Activated CD4-positive, alpha-beta memory T cell treated with anti-CD3 and anti-CD28 coated beads for 36 hours (primary cell): ENCODE results near the gene VIPR2. TPM values are rescaled to one million over a fixed set of nuclear protein-coding genes. Genes with fewer than 3 reads are reported as not detected.

Source experiments
- CTCF ChIA-PET: fragments of 350-600 bp; sonication (Branson Sonifier 250); formaldehyde crosslinking; loops from one replicate; lab custom pipeline; 2021; ENCODE audit warnings: antibody characterized with exemption, inconsistent platforms; lab: Charles Lee
- POLR2A ChIA-PET: fragments of 350-600 bp; sonication (Branson Sonifier 250); formaldehyde crosslinking; loops from one replicate; lab custom pipeline; 2021; ENCODE audit warnings: antibody characterized with exemption; lab: Charles Lee
- DNase-seq: peaks from one replicate; pipeline ENCODE4 v3.0.0-alpha.2; 2020
- H3K27ac Mint-ChIP-seq: one replicate; pipeline ENCODE4 v1.8.0; 2021; ENCODE audit warnings: mixed read lengths
- H3K27me3 Mint-ChIP-seq: one replicate; pipeline ENCODE4 v1.8.0; 2021; ENCODE audit warnings: mixed read lengths
- H3K36me3 Mint-ChIP-seq: one replicate; pipeline ENCODE4 v1.8.0; 2021; ENCODE audit warnings: mixed read lengths
- H3K4me1 Mint-ChIP-seq: one replicate; pipeline ENCODE4 v1.8.0; 2021; ENCODE audit warnings: low read depth, mixed read lengths
- H3K4me3 Mint-ChIP-seq: one replicate; pipeline ENCODE4 v1.8.0; 2021; ENCODE audit warnings: mild to moderate bottlenecking, mixed read lengths
- H3K9me3 Mint-ChIP-seq: one replicate; pipeline ENCODE4 v1.8.0; 2021; ENCODE audit warnings: mixed read lengths
- intact Hi-C: fragments of 100-400 bp; cut with micrococcal nuclease; formaldehyde crosslinking; loops from one replicate; pipeline ENCODE4 v1.15.1; 2023
- total RNA-seq, 2 experiments: library from RNA; stranded (reverse); gene quantifications; one replicate each; pipeline ENCODE4 v1.2.3, GENCODE V29; 2021

Gene VIPR2
- total RNA-seq, 2 experiments from 2014 or later, result 0.55 to 0.56 TPM

DNA sequence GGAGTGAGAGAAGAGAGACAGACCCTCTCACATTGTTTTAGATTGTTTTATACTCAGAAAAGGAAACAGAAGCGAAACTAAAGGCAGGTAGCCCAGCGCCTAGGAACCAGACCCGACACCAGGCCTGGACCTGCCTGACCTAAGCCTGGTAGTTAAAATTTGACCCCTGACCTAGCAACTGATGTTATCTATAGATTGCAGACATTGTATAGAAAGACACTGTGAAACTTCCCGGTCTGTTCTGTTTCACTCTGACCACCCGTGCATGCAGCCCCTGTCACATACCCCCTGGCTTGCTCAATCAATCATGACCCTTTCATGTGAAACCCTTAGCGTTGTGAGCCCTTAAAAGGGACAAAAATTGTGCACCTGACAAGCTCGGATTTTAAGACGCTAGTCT, 31.6 kb downstream of the VIPR2 start:
- Mint-ChIP-seq H3K36me3 (no peaks in the 10 kb centered on the region), H3K4me3 (no peak overlapping the region), H3K27me3 (peaks cover 13% of the 10 kb centered on the region), H3K9me3 (no peaks in the 10 kb centered on the region), H3K4me1 (peaks cover 4% of the 10 kb centered on the region), H3K27ac (no peak overlapping the region)
- no peak for DNase-seq
- CTCF ChIA-PET, result no interaction called here
- intact Hi-C loops, result no loop called here
- POLR2A ChIA-PET, result no interaction called here

DNA sequence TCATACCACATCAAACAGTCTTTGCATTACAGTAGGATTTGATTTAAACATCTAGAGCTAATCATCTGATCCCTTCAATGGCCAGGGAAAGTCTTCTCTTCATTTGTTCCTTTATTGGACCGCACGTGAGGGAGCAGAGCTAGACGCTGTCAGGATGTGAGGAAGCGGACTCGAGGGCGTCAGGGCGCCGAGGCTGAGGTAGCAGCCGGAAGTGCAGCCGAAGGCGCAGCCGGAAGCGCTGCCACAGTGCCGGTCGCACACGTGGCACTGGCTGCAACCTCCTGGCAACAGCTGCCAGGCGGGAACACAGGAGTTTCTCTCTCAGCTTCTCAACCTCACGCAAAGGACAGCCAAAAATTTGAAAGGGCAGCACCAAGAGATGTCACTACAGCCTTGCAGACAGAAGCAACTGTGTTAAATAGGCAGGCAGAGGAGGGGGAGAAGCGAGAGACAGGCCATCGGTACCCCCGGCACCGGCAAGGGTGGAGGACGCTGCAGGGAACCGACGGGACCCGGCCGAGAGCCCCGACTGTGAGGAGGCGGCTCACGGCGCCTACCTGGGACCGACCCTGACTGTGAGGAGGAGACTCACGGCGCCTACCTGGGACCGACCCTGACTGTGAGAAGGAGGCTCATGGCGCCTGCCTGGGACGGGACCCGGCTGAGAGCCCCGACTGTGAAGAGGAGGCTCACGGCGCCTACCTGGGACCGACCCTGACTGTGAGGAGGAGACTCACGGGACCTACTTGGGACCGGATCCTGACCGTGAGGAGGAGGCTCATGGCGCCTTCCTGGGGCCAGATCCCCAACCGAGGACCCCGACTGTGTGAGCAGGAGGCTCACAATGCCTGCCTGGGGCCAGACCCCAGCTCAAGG, 32.3 kb downstream of the VIPR2 start:
- Mint-ChIP-seq H3K27ac (no peak overlapping the region), H3K36me3 (no peaks in the 10 kb centered on the region), H3K9me3 (no peaks in the 10 kb centered on the region), H3K4me1 (peaks cover 4% of the 10 kb centered on the region), H3K27me3 (peaks cover 11% of the 10 kb centered on the region), H3K4me3 (no peak overlapping the region)
- POLR2A ChIA-PET, result no interaction called here
- intact Hi-C loops, result no loop called here
- DNase-seq, result peak; percentile 17
- CTCF ChIA-PET, result no interaction called here

DNA sequence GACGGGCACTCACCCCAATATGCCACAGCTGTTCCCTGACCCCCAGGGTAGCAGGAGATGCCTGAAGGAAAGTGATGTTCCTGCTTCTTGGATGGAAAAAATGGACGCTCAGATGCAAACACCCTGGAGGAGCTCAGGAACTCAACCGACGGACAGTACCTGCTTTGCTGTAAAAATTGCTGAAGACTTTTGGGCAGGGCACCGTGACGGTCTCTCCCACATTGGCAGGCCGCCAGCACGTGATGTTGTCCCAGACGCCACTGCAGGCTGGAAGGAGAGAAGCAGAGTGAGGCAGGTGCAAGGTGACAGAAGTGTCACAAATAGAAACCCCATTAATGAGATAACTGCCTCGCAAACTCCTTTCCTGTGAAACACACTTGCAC, 35.0 kb downstream of the VIPR2 start:
- Mint-ChIP-seq H3K4me3 (no peak overlapping the region), H3K27ac (no peak overlapping the region), H3K36me3 (no peaks in the 10 kb centered on the region), H3K27me3 (peaks cover 14% of the 10 kb centered on the region), H3K9me3 (no peaks in the 10 kb centered on the region), H3K4me1 (peaks cover 4% of the 10 kb centered on the region)
- no peak for DNase-seq
- ChIA-PET POLR2A (no interaction called here), CTCF (no interaction called here)
- intact Hi-C loops, result no loop called here

DNA sequence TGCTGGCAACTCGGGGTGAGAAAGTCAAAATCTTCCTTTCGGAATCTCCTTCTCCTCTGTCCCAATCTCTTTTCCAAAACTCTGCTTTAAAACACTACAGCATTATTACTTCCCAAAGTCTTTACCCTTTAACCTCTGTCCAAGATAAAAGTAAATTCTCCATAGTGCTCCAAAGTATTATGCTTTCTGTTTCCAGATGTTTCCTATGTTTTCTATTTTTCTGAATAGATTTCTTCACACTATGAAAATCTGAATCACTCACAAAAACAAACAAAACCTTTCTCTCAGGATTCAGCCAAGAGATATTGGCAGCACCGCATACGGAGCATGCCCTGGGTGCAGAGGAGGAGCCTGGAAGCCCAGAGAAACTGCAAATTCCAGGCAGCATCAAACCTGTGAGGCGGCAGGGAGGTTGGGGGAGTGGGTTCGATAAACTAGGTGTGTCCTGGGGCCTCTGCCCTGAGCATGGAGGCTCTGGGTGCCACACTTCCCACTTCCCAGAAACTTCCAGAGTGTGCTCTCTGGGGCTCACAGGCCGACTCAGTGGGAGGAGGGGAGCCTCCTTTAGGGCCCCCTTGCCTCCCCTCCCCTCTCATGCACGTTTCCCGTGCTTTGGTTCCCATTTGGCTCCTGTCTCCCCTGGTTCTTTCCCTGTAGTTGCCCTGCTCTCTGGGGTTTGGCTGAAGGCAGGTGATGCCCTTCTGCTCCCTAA, 35.6 kb downstream of the VIPR2 start:
- Mint-ChIP-seq H3K36me3 (no peaks in the 10 kb centered on the region), H3K27me3 (peaks cover 12% of the 10 kb centered on the region), H3K4me1 (peaks cover 4% of the 10 kb centered on the region), H3K27ac (no peak overlapping the region), H3K9me3 (no peaks in the 10 kb centered on the region), H3K4me3 (no peak overlapping the region)
- DNase-seq, result no peak
- ChIA-PET CTCF (no interaction called here), POLR2A (no interaction called here)
- intact Hi-C loops, result no loop called here

DNA sequence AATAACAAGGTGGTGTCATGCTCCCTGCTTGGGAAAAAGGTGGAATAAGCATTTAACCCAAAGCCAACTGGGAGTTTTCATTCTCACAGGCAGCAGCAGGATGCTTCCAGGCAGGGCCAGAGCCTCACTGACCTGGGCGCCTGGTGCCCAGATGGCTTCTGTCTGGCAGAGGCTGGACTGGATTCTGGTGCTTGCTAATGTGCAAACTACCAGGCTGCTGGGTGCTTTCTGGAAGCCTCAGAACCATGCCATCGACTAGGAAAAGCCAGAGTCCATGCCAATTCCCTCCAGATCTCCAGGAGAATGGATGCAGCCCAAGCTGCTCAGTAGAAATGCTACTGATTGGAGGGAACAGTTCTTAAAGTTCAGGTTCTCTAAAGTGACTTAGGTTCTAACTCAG, 36.2 kb downstream of the VIPR2 start:
- Mint-ChIP-seq H3K27me3 (peaks cover 10% of the 10 kb centered on the region), H3K4me3 (no peak overlapping the region), H3K27ac (no peak overlapping the region), H3K36me3 (no peaks in the 10 kb centered on the region), H3K4me1 (peaks cover 4% of the 10 kb centered on the region), H3K9me3 (no peaks in the 10 kb centered on the region)
- CTCF ChIA-PET, result no interaction called here
- DNase-seq, result no peak
- POLR2A ChIA-PET, result no interaction called here
- intact Hi-C loops, result no loop called here

DNA sequence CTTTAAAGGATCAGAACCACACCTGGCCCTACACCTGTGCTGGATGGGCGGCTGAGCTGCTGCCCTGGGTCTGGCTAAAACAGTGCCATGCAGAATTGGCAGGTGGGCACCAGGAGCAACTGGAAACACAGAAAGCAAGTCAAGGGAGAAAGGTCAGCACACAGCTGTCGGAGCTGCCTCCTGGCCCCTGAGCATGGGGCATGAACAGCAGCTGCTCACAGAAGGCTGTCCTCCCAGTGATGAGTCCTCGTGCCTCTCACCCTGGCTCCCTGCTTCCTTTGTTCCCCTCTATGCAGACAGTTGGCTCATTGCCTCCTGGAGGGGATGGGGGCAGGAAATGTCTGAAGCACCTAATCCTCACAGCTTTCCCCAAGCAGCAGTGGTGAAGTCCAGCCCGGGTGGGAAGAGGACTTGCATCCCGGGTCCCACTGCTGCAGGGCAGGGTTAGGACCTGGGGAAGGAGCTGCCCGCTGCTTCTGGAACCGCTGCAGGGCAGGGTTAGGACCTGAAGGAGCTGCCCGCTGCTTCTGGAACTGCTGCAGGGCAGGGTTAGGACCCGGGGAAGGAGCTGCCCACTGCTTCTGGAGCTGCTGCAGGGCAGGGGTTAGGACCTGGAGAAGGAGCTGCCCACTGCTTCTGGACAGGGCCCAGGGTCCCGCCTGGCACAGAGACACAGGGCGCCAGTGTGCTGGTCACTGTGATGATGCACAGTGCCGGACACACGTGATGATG, 37.3 kb downstream of the VIPR2 start:
- ChIA-PET CTCF (no interaction called here), POLR2A (no interaction called here)
- intact Hi-C loops, result no loop called here
- Mint-ChIP-seq H3K36me3 (no peaks in the 10 kb centered on the region), H3K4me1 (peaks cover 4% of the 10 kb centered on the region), H3K9me3 (no peaks in the 10 kb centered on the region), H3K4me3 (no peak overlapping the region), H3K27me3 (peaks cover 9% of the 10 kb centered on the region), H3K27ac (no peak overlapping the region)
- DNase-seq, result no peak

DNA sequence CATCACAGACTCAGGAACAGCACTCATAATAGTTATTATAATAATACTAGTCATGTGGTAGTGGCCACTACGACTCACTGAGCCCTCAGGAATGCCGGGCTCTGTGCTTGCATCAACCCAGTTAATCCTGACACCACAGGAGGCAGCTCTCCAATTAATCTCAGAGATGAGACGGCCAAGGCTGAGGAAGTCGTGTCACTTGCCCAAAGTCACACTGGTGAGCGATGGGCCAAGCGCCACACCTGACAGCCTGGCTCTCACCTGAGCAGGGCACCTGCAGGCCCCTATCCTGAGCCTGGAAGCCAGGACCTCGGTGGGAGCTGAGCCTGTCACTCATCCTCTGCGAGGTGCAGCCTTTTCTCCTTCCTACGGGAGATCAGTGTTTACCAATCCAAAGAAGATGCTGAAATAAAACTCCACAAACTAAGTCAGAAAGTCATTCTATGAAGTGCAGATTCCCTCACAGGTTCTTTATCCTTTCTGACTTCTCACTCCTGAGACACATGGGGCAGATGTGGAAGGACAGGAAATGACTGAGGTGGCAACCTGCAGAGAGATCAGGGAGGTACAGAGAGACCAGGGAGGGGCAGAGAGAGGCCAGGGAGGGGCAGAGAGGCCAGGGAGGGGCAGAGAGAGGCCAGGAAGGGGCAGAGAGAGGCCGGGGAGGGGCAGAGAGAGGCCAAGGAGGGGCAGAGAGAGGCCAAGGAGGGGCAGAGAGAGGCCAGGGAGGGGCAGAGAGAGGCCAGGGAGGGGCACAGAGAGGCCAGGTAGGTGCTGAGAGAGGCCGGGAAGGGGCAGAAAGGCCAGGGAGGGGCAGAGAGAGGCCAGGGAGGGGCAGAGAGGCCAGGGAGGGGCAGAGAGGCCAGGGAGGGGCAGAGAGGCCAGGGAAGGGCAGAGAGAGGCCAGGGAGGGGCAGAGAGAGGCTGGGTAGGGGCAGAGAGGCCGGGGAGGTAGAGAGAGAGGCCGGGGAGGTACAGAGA, 38.5 kb downstream of the VIPR2 start:
- no peak overlapping the region for H3K4me3 Mint-ChIP-seq
- CTCF ChIA-PET, result no interaction called here
- POLR2A ChIA-PET, result no interaction called here
- H3K36me3 Mint-ChIP-seq, result no peaks in the 10 kb centered on the region
- intact Hi-C loops, result no loop called here
- H3K27ac Mint-ChIP-seq, result no peak overlapping the region
- no peaks in the 10 kb centered on the region for H3K4me1 Mint-ChIP-seq
- H3K9me3 Mint-ChIP-seq, result peaks cover 5% of the 10 kb centered on the region
- H3K27me3 Mint-ChIP-seq, result peaks cover 6% of the 10 kb centered on the region
- DNase-seq, result no peak

DNA sequence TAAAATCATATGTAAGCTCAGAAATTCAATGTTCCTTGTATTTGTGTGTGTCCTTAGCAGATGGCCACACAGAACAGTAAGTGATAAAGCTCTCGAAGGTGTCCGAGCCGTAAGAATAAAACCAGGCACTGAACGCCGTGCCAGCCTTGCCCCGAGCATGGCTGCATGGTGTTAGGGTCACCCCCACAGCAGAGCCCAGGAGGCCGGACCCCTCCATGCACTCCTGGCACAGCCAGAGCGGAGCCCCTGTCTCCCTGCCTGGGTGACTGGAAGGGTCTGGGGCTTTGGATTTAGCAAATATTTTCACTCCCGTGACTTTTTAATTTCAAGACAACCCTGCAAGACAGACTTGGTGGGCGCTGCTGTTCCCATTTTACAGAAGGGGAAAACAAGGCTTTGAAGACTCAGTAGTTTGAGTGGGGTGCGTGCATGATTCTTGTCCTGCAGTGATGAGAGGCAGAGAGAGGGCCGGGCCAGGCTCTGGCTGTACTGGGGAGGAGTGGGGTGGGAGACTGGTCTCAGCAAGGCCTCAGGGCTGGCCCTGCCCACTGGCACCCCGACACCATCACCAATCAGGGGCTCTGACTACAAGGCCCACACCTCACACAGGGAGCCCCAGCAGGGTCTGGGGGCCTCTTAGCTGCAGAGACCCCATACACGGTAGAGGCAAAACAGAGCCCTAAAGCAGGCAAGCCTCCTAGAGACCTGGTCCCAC, 39.4 kb downstream of the VIPR2 start:
- Mint-ChIP-seq H3K4me3 (no peak overlapping the region), H3K27me3 (peaks cover 5% of the 10 kb centered on the region), H3K27ac (no peak overlapping the region), H3K9me3 (peaks cover 5% of the 10 kb centered on the region), H3K4me1 (no peaks in the 10 kb centered on the region), H3K36me3 (no peaks in the 10 kb centered on the region)
- ChIA-PET POLR2A (no interaction called here), CTCF (no interaction called here)
- no peak for DNase-seq
- intact Hi-C loops, result no loop called here

DNA sequence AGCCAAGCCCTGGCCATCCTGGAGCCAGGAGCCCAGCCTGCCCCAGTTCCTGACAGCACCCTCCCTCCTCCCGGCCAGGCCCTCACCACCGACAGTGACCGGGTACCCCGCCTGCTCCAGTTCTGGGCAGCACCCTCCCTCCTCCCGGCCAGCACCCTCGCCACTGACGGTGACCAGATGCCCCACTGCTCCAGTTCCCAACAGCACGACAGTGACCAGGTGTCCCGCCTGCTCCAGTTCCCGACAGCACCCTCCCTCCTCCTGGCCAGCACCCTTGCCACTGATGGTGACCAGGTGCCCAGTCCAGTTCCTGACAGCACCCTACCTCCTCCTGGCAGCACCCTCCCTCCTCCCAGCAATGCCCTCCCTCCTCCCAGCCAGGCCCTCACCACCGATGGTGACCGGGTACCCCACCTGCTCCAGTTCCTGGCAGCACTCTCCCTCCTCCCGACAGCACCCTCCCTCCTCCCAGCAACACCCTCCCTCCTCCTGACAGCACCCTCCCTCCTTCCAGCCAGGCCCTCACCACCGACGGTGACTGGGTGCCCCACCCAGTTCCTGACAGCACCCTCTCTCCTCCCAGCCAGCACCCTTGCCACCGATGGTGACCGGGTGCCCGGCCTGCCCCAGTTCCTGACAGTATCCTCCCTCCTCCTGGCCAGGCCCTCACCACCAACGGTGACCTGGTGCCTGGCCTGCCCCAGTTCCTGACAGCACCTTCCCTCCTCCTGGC, 40.3 kb downstream of the VIPR2 start:
- H3K9me3 Mint-ChIP-seq, result peaks cover 5% of the 10 kb centered on the region
- POLR2A ChIA-PET, result no interaction called here
- H3K27ac Mint-ChIP-seq, result no peak overlapping the region
- no peaks in the 10 kb centered on the region for H3K36me3 Mint-ChIP-seq
- no peak overlapping the region for H3K4me3 Mint-ChIP-seq
- H3K4me1 Mint-ChIP-seq, result no peaks in the 10 kb centered on the region
- peaks cover 5% of the 10 kb centered on the region for H3K27me3 Mint-ChIP-seq
- DNase-seq, result no peak
- intact Hi-C loops, result no loop called here
- CTCF ChIA-PET, result no interaction called here

DNA sequence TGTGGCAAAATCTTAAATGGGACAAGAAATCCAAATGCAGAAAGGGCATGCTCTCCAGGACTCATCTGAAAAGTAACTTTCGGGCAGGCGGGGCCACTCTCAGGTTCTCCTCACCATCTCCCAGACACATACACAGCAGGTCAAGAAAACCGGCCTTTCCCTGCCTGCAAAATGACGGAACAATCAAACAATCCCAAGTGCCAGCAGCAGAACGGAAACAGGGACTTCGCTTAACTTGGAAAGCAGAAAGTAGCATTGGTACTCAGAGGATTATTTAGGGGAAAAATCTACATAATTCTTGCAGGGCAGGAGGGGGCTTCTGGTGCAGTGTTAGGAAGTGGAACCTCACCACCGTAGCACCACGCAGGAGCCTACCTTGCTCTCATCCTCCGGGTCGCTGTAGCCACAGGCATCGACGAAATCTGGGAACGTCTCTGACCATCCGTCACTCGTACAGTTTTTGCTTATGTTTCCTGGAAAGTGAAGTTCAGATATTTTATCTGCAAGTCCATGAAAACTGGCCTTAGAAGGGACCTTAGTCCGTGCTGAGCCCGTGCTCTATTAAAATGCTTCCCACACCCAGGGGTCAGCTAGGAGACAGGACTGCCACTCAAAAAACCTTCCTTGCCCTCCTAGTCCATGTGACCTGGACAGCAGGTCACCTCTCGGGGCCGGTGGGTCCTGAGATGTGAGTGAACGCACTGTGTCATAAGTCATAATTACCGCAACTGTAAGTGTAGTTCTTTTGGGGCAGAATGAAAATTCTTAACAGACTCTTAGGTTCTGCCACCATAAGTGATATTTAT, 41.1 kb downstream of the VIPR2 start:
- peaks cover 5% of the 10 kb centered on the region for H3K27me3 Mint-ChIP-seq
- no peak overlapping the region for H3K4me3 Mint-ChIP-seq
- intact Hi-C loops, result no loop called here
- H3K27ac Mint-ChIP-seq, result no peak overlapping the region
- H3K4me1 Mint-ChIP-seq, result no peaks in the 10 kb centered on the region
- ChIA-PET POLR2A (no interaction called here), CTCF (no interaction called here)
- H3K9me3 Mint-ChIP-seq, result peaks cover 5% of the 10 kb centered on the region
- DNase-seq, result no peak
- no peaks in the 10 kb centered on the region for H3K36me3 Mint-ChIP-seq
